Esophagus squamous epithelium (tissue), 5 donors: Measurements from ENCODE around the gene PMFBP1. TPM values are rescaled to one million over a fixed set of nuclear protein-coding genes. Genes with fewer than 3 reads are reported as not detected.

Experiments
- DNase-seq: peaks from one replicate; lab custom pipeline; 2025; lab: John Stamatoyannopoulos, UW
- H3K27ac ChIP-seq, 4 donors: fragments of 200-600 bp; sonication (generic); one replicate each; pipeline ENCODE4 v1.5.1; 2016 to 2019; ENCODE audit warnings: mild to moderate bottlenecking in 1 of 4
- H3K27me3 ChIP-seq, 4 donors: fragments of 200-600 bp; sonication (generic); 1 replicate in 3 of 4; 2 replicates in 1 of 4; pipeline versions ENCODE4 v1.5.1 to v1.6.0; 2017 to 2021; ENCODE audit warnings: antibody characterized with exemption in 1 of 4
- H3K36me3 ChIP-seq, 3 donors: fragments of 200-600 bp; sonication (generic); one replicate each; pipeline ENCODE4 v1.5.1; 2016 to 2019
- H3K4me1 ChIP-seq, 3 donors: fragments of 200-600 bp; sonication (generic); one replicate each; pipeline ENCODE4 v1.5.1; 2017 to 2019
- H3K4me3 ChIP-seq, 4 donors: fragments of 200-600 bp; sonication (generic); 1 replicate in 3 of 4; 2 replicates in 1 of 4; pipeline ENCODE4 v1.5.1; 2016 to 2019; ENCODE audit warnings: mild to moderate bottlenecking in 2 of 4, moderate library complexity in 1 of 4
- H3K9me3 ChIP-seq, 3 donors: fragments of 200-600 bp; sonication (generic); one replicate each; pipeline ENCODE4 v1.5.1; 2016 to 2019
- CTCF ChIP-seq, 6 experiments: fragments of 450-650 bp in 4 of 6; fragments of 200-600 bp in 2 of 6; sonication (generic) in 2 of 6; IDR thresholded peaks; one replicate each; pipeline ENCODE4 v1.5.1; 2016 to 2019; ENCODE audit warnings: antibody characterized with exemption in 6 of 6, mild to moderate bottlenecking in 4 of 6, moderate library complexity in 4 of 6
- POLR2A ChIP-seq, 4 donors: fragments of 450-650 bp; IDR thresholded peaks; one replicate each; pipeline ENCODE4 v1.6.1; 2017; ENCODE audit warnings: antibody characterized with exemption in 4 of 4, mild to moderate bottlenecking in 4 of 4, moderate library complexity in 3 of 4
- WGBS, 2 donors: methylation state at CpG; one replicate each; pipeline ENCODE4 v1.1.5; 2018; 5-methylcytosine and 5-hydroxymethylcytosine counted together
- intact Hi-C: fragments of 100-400 bp; cut with DNase I; formaldehyde crosslinking; loops from one replicate; pipeline ENCODE4 v1.15.0; 2022
- total RNA-seq, 4 donors: library from RNA; depleted of rRNA; stranded (reverse); fragments of >200 nt; gene quantifications; one replicate each; pipeline ENCODE4 v1.1.0, GENCODE V29; 2016
- donor health status: DM: yes; HTN: yes; CAD: no.

Gene PMFBP1
- total RNA-seq, 4 donors from 2014 or later, result 1.1 to 2.0 (median 1.4) TPM

GRCh38 chr16:72159386-72159785 lies 12.6 kb downstream of the PMFBP1 start:
- H3K4me3 ChIP-seq, result no peak overlapping the region
- no peaks in the 10 kb centered on the region for H3K4me1 ChIP-seq
- H3K36me3 ChIP-seq, result no peaks in the 10 kb centered on the region
- no peaks in the 10 kb centered on the region for H3K9me3 ChIP-seq
- intact Hi-C loops, result no loop called here
- no peak overlapping the region for H3K27ac ChIP-seq
- H3K27me3 ChIP-seq, result no peaks in the 10 kb centered on the region
- DNase-seq, result no peak
- WGBS, 2 donors, result 36 to 37% methylated on average over 2 of the region's 2 CpGs
- TF ChIP-seq CTCF (IDR thresholded peaks at IDR 0.05) (no peak), POLR2A (IDR thresholded peaks at IDR 0.05) (no peak)

- Histone ChIP-seq H3K27me3 (no peaks in the 10 kb centered on the region), H3K9me3 (no peaks in the 10 kb centered on the region), H3K4me1 (no peaks in the 10 kb centered on the region), H3K36me3 (no peaks in the 10 kb centered on the region), H3K27ac (no peak overlapping the region), H3K4me3 (no peak overlapping the region)
- no peak for DNase-seq
- intact Hi-C loops, result no loop called here
- TF ChIP-seq POLR2A (IDR thresholded peaks at IDR 0.05), result no peak
- no peak for TF ChIP-seq CTCF (IDR thresholded peaks at IDR 0.05)
- WGBS, 2 donors, result 57 to 83% methylated on average over 5 to 8 of the region's 8 CpGs
These were observed 22.1 kb downstream of the PMFBP1 start for GRCh38 chr16:72149676-72150464.

- no peak overlapping the region for H3K27ac ChIP-seq
- 57 to 73% methylated on average over 1 of the region's 1 CpG for WGBS, 2 donors
- H3K9me3 ChIP-seq, result no peaks in the 10 kb centered on the region
- no peak overlapping the region for H3K4me3 ChIP-seq
- H3K4me1 ChIP-seq, result no peaks in the 10 kb centered on the region
- H3K36me3 ChIP-seq, result no peaks in the 10 kb centered on the region
- no peak for DNase-seq
- H3K27me3 ChIP-seq, result no peaks in the 10 kb centered on the region
- TF ChIP-seq POLR2A (IDR thresholded peaks at IDR 0.05), result no peak
- no peak for TF ChIP-seq CTCF (IDR thresholded peaks at IDR 0.05)
- intact Hi-C loops, result no loop called here
These were observed 29.5 kb downstream of the PMFBP1 start for GRCh38 chr16:72142476-72142875.

- no peak for DNase-seq
- WGBS, 2 donors, result 92 to 98% methylated on average over 2 of the region's 2 CpGs
- TF ChIP-seq POLR2A (IDR thresholded peaks at IDR 0.05) (no peak), CTCF (IDR thresholded peaks at IDR 0.05) (no peak)
These were observed 32.0 kb downstream of the PMFBP1 start for GRCh38 chr16:72139908-72140307.

GRCh38 chr16:72138064-72138572 lies 33.8 kb downstream of the PMFBP1 start:
- Histone ChIP-seq H3K4me1 (no peaks in the 10 kb centered on the region), H3K36me3 (no peaks in the 10 kb centered on the region), H3K27me3 (no peaks in the 10 kb centered on the region), H3K27ac (no peak overlapping the region), H3K4me3 (no peak overlapping the region), H3K9me3 (no peaks in the 10 kb centered on the region)
- no peak for DNase-seq
- TF ChIP-seq CTCF (IDR thresholded peaks at IDR 0.05) (no peak), POLR2A (IDR thresholded peaks at IDR 0.05) (no peak)
- WGBS, 2 donors, result 60 to 76% methylated on average over 4 of the region's 4 CpGs
- intact Hi-C loops, result no loop called here

More at GRCh38 chr16:72139908-72140307, 32.0 kb downstream of the PMFBP1 start:
- intact Hi-C loops, result no loop called here
- Histone ChIP-seq H3K9me3 (no peaks in the 10 kb centered on the region), H3K27me3 (no peaks in the 10 kb centered on the region), H3K4me1 (no peaks in the 10 kb centered on the region), H3K4me3 (no peak overlapping the region), H3K36me3 (no peaks in the 10 kb centered on the region), H3K27ac (no peak overlapping the region)
